ENCODE results near the gene ZCCHC2. TPM values are rescaled to one million over a fixed set of nuclear protein-coding genes. Genes with fewer than 3 reads are reported as not detected.

ZCCHC2 gene
- total and polyA plus RNA-seq, 2 of the 8 experiments (the other 6 are each of a cell fraction or from before 2014, with no cell fraction given) = 13.5 to 18.6 TPM

DNA sequence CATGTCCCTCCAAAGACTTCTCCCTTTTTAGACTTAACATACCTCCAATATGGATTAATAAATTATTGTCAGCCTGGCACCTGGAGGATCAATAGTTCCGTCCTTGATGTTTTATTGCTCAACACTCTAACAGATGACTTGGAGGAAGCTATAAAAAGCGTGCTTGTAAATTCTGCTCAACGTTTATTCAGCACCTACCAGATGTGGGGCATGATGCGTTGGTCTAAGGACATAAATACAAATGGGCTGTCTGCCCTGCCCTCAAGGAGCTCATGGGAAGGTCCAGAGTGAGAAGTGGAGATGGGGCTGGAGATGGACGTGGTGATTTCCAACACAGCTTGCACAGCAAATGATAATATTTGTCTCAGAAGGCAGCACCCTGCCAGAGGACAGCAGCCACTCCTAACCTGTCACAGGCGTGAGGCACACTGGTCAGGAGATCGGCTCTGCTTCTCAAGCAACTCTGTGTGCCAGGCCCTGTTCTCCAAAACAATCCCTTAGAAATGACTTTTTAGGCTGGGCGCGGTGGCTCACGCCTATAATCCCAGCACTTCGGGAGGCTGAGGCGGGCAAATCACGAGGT is 25.5 kb upstream of the ZCCHC2 start:
- H2BK20ac ChIP-seq (ENCODE audit: low read length) = no peak overlapping the region
- no peak overlapping the region for H3K27ac ChIP-seq (ENCODE audit: low read depth, low read length)
- DNase-seq (ENCODE audit: low read depth in 1 of 2, low spot score in 2 of 2) = no peak
- no peaks in the 10 kb centered on the region for H3K23me2 ChIP-seq (ENCODE audit: low read depth, low read length)
- no peak for FAIRE-seq
- H3K27me3 ChIP-seq (replicated peaks in 1 of 4; ENCODE audit: control insufficient read depth in 3 of 4, extremely low read depth in 1 of 4, insufficient read depth in 3 of 4, low read length in 3 of 4) = no peaks in the 10 kb centered on the region; a peak in 1 of 7 replicates
- no peak overlapping the region for H2AFZ ChIP-seq (ENCODE audit: low read length)
- no peak for TF ChIP-seq MAFK (IDR thresholded peaks at IDR 0.05; ENCODE audit: low read depth, low read length)
- TF ChIP-seq SP2 (IDR thresholded peaks at IDR 0.05; ENCODE audit: low read length) = no peak
- TF ChIP-seq POU5F1 (IDR thresholded peaks at IDR 0.05; ENCODE audit: low read depth, low read length) = no peak
- no peak for TF ChIP-seq KDM5A (IDR thresholded peaks at IDR 0.05; ENCODE audit: low read length)
- TF ChIP-seq TAF1 (IDR thresholded peaks at IDR 0.05; ENCODE audit: low read depth, low read length) = no peak
- H3K9me3 ChIP-seq (ENCODE audit: insufficient read depth in 2 of 2, low read depth in 1 of 2, low read length in 1 of 2) = no peaks in the 10 kb centered on the region
- H3K4me3 ChIP-seq (ENCODE audit: extremely low read depth in 1 of 4, insufficient read depth in 2 of 4, low read depth in 3 of 4, low read length in 4 of 4) = no peak overlapping the region
- H2BK12ac ChIP-seq (ENCODE audit: low read depth, low read length) = no peak overlapping the region
- no peaks in the 10 kb centered on the region for H3K79me2 ChIP-seq (ENCODE audit: control insufficient read depth in 1 of 2, insufficient read depth in 2 of 2, low read length in 2 of 2)
- no peak overlapping the region for H2AK5ac ChIP-seq (ENCODE audit: low read depth, low read length)
- H4K5ac ChIP-seq (ENCODE audit: insufficient read length, low read depth, low read length) = no peak overlapping the region
- WGBS, 2 experiments (ENCODE audit: extremely low coverage in 1 of 2, insufficient coverage in 1 of 2, insufficient read length in 1 of 2, insufficient replicate concordance in 2 of 2, low coverage in 1 of 2, low lambda C conversion rate in 2 of 2, missing lambda C conversion rate in 1 of 2) = 90% methylated on average over 13 of the region's 13 CpGs; no CpG with 5 or more reads in 1 of the 2 experiments
- no peak overlapping the region for H3K56ac ChIP-seq (replicated peaks; ENCODE audit: insufficient read length, low read depth, low read length)
- ChIA-PET POLR2A (ENCODE audit: partially characterized antibody) (no interaction called here), CTCF (ENCODE audit: partially characterized antibody) (interaction anchor here (0.6 to 2.5 kb wide), 4 partner anchors 8 to 87 kb away, joined by 3 to 6 read pairs (median 4); no protein-coding TSS in a partner anchor)
- no peak overlapping the region for H3K4me2 ChIP-seq (ENCODE audit: insufficient read depth in 1 of 2, low read depth in 2 of 2, low read length in 2 of 2)
- H4K20me1 ChIP-seq (replicated peaks in 1 of 2; ENCODE audit: control insufficient read depth in 1 of 2, insufficient read depth in 2 of 2, low read length in 2 of 2) = no peaks in the 10 kb centered on the region
- no peak overlapping the region for H3K14ac ChIP-seq (ENCODE audit: insufficient read length)
- H3K79me1 ChIP-seq (ENCODE audit: low read depth, low read length) = no peaks in the 10 kb centered on the region
- peaks cover 0 to 3% (median 0%) of the 10 kb centered on the region in 4 experiments; a peak in 1 of 7 replicates for H3K4me1 ChIP-seq (replicated peaks in 1 of 4; ENCODE audit: control insufficient read depth in 3 of 4, insufficient read depth in 4 of 4, low read length in 3 of 4)
- H2BK120ac ChIP-seq (replicated peaks; ENCODE audit: low read depth, low read length) = no peak overlapping the region
- H3K36me3 ChIP-seq (ENCODE audit: control insufficient read depth in 2 of 4, insufficient read depth in 4 of 4, low read length in 3 of 4) = no peaks in the 10 kb centered on the region
- H4K91ac ChIP-seq (replicated peaks; ENCODE audit: insufficient read length, low read length) = no peak overlapping the region
- no peak overlapping the region for H4K8ac ChIP-seq (ENCODE audit: extremely low read depth, insufficient read depth, low read length)
- no peak overlapping the region for H2BK15ac ChIP-seq (ENCODE audit: low read length)
- no peak overlapping the region for H3K4ac ChIP-seq (replicated peaks; ENCODE audit: insufficient read length, low read depth, low read length)
- H2BK5ac ChIP-seq (ENCODE audit: low read depth, low read length) = no peak overlapping the region
- H3K18ac ChIP-seq (ENCODE audit: extremely low read depth, low read length) = no peak overlapping the region
- H3K9ac ChIP-seq (replicated peaks in 1 of 4; ENCODE audit: extremely low read depth in 1 of 4, low read depth in 3 of 4, low read length in 3 of 4) = no peak overlapping the region
- no peak overlapping the region for H3K23ac ChIP-seq (ENCODE audit: insufficient read length)
